ENCODE data around the gene COL9A2.

Gene COL9A2

GRCh38 chr1:40309374-40310128 is 7.5 kb downstream of the COL9A2 start:
- Histone ChIP-seq H3K4me1 (ENCODE audit: control insufficient read depth in 1 of 2, insufficient read depth in 1 of 2, low read depth in 1 of 2, low read length in 1 of 2) (peaks cover 15 to 18% of the 10 kb centered on the region in 2 experiments), H3K27me3 (no peaks in the 10 kb centered on the region), H3K9me3 (no peaks in the 10 kb centered on the region), H3K36me3 (peaks cover 18% of the 10 kb centered on the region), H3K27ac (no peak overlapping the region), H3K4me3 (ENCODE audit: low read depth in 1 of 2, low read length in 1 of 2) (no peak overlapping the region)
- TF ChIP-seq CTCF (IDR thresholded peaks at IDR 0.05), result no peak

GRCh38 chr1:40308036-40308727 is 8.9 kb downstream of the COL9A2 start:
- H3K4me1 ChIP-seq (ENCODE audit: control insufficient read depth in 1 of 2, insufficient read depth in 1 of 2, low read depth in 1 of 2, low read length in 1 of 2), result peaks cover 15 to 18% of the 10 kb centered on the region in 2 experiments
- H3K36me3 ChIP-seq, result peaks cover 28% of the 10 kb centered on the region
- no peak for TF ChIP-seq CTCF (IDR thresholded peaks at IDR 0.05)
- H3K27ac ChIP-seq, result no peak overlapping the region
- H3K27me3 ChIP-seq, result no peaks in the 10 kb centered on the region
- no peak overlapping the region for H3K4me3 ChIP-seq (ENCODE audit: low read depth in 1 of 2, low read length in 1 of 2)
- no peaks in the 10 kb centered on the region for H3K9me3 ChIP-seq

- H3K9me3 ChIP-seq, result no peaks in the 10 kb centered on the region
- no peak overlapping the region for H3K4me3 ChIP-seq (ENCODE audit: low read depth in 1 of 2, low read length in 1 of 2)
- peaks cover 38% of the 10 kb centered on the region for H3K36me3 ChIP-seq
- H3K27me3 ChIP-seq, result no peaks in the 10 kb centered on the region
- no peak for TF ChIP-seq CTCF (IDR thresholded peaks at IDR 0.05)
- peaks cover 5 to 8% of the 10 kb centered on the region in 2 experiments for H3K4me1 ChIP-seq (ENCODE audit: control insufficient read depth in 1 of 2, insufficient read depth in 1 of 2, low read depth in 1 of 2, low read length in 1 of 2)
- no peak overlapping the region for H3K27ac ChIP-seq
Observed at GRCh38 chr1:40307186-40307585, 9.9 kb downstream of the COL9A2 start.

GRCh38 chr1:40306296-40306695 is 10.8 kb downstream of the COL9A2 start:
- no peaks in the 10 kb centered on the region for H3K27me3 ChIP-seq

GRCh38 chr1:40305871-40306270 is 11.2 kb downstream of the COL9A2 start:
- TF ChIP-seq CTCF (IDR thresholded peaks at IDR 0.05), result no peak
- Histone ChIP-seq H3K36me3 (peaks cover 50% of the 10 kb centered on the region), H3K4me1 (ENCODE audit: control insufficient read depth in 1 of 2, insufficient read depth in 1 of 2, low read depth in 1 of 2, low read length in 1 of 2) (no peaks in the 10 kb centered on the region), H3K4me3 (ENCODE audit: low read depth in 1 of 2, low read length in 1 of 2) (no peak overlapping the region), H3K27me3 (no peaks in the 10 kb centered on the region), H3K9me3 (no peaks in the 10 kb centered on the region), H3K27ac (no peak overlapping the region)

More at GRCh38 chr1:40306296-40306695, 10.8 kb downstream of the COL9A2 start:
- Histone ChIP-seq H3K9me3 (no peaks in the 10 kb centered on the region), H3K36me3 (peaks cover 46% of the 10 kb centered on the region), H3K4me1 (ENCODE audit: control insufficient read depth in 1 of 2, insufficient read depth in 1 of 2, low read depth in 1 of 2, low read length in 1 of 2) (no peaks in the 10 kb centered on the region), H3K27ac (no peak overlapping the region), H3K4me3 (ENCODE audit: low read depth in 1 of 2, low read length in 1 of 2) (no peak overlapping the region)
- TF ChIP-seq CTCF (IDR thresholded peaks at IDR 0.05), result no peak
